GM23338 (cell line): ENCODE data around the gene AZGP1. TPM values are rescaled to one million over a fixed set of nuclear protein-coding genes. Genes with fewer than 3 reads are reported as not detected.

Source experiments
- ATAC-seq: fragments of 200-7000 bp; cut with Tn5 transposase; 3 replicates; pipeline ENCODE4 v1.9.1; 2020
- DNase-seq: peaks from one replicate; pipeline ENCODE4 v3.0.0-alpha.2; 2015; ENCODE audit warnings: low spot score
- H2AFZ ChIP-seq: fragments of 200-600 bp; sonication (generic); 2 replicates; pipeline ENCODE4 v1.8.0; 2016; ENCODE audit warnings: antibody characterized with exemption, mild to moderate bottlenecking, moderate library complexity
- H3F3A ChIP-seq: fragments of 200-600 bp; sonication (generic); replicated peaks from 2 replicates; pipeline ENCODE4 v1.8.0; 2017; ENCODE audit warnings: antibody characterized with exemption, mixed run types, low read depth
- H3K27ac ChIP-seq: fragments of 200-600 bp; sonication (generic); 2 replicates; pipeline ENCODE4 v1.6.1; 2016; ENCODE audit warnings: low read depth
- H3K27me3 ChIP-seq: fragments of 200-600 bp; sonication (generic); 2 replicates; pipeline ENCODE4 v1.8.0; 2016; ENCODE audit warnings: mild to moderate bottlenecking, mixed run types, moderate library complexity; ENCODE audit not compliant: insufficient read depth
- H3K36me3 ChIP-seq: fragments of 200-600 bp; sonication (generic); 2 replicates; pipeline ENCODE4 v1.8.0; 2016; ENCODE audit warnings: mild to moderate bottlenecking; ENCODE audit not compliant: insufficient read depth
- H3K4me1 ChIP-seq: fragments of 200-600 bp; sonication (generic); 2 replicates; pipeline ENCODE4 v1.8.0; 2016; ENCODE audit warnings: mild to moderate bottlenecking, moderate library complexity; ENCODE audit not compliant: insufficient read depth
- H3K4me2 ChIP-seq: fragments of 200-600 bp; sonication (generic); 2 replicates; pipeline ENCODE4 v1.7.1; 2017; ENCODE audit warnings: mixed run types
- H3K4me3 ChIP-seq: fragments of 200-600 bp; sonication (generic); 2 replicates; pipeline ENCODE4 v1.6.1; 2016; ENCODE audit warnings: mixed run types
- H3K79me2 ChIP-seq: fragments of 200-600 bp; sonication (generic); replicated peaks from 2 replicates; pipeline ENCODE4 v1.8.0; 2017; ENCODE audit warnings: mild to moderate bottlenecking; ENCODE audit not compliant: insufficient read depth
- H3K9me2 ChIP-seq: fragments of 200-600 bp; sonication (generic); 2 replicates; pipeline ENCODE4 v1.8.0; 2017; ENCODE audit not compliant: insufficient read depth
- H4K20me1 ChIP-seq: fragments of 200-600 bp; sonication (generic); replicated peaks from 2 replicates; pipeline ENCODE4 v1.8.0; 2017; ENCODE audit warnings: mild to moderate bottlenecking; ENCODE audit not compliant: insufficient read depth
- H3K27ac Mint-ChIP-seq: 2 replicates; pipeline ENCODE4 v1.8.0; 2020; ENCODE audit warnings: inconsistent platforms, mild to moderate bottlenecking, moderate library complexity, mixed read lengths
- H3K27me3 Mint-ChIP-seq: 3 replicates; pipeline ENCODE4 v1.8.0; 2022; ENCODE audit warnings: low read depth, mild to moderate bottlenecking, moderate library complexity, mixed read lengths, inconsistent platforms; ENCODE audit not compliant: insufficient read depth, poor library complexity
- H3K36me3 Mint-ChIP-seq: 3 replicates; pipeline ENCODE4 v1.8.0; 2021; ENCODE audit warnings: low read depth, mild to moderate bottlenecking, inconsistent platforms, moderate library complexity, mixed read lengths
- H3K4me1 Mint-ChIP-seq: 3 replicates; pipeline ENCODE4 v1.8.0; 2020; ENCODE audit warnings: mild to moderate bottlenecking, inconsistent platforms, mixed read lengths
- H3K4me3 Mint-ChIP-seq: 3 replicates; pipeline ENCODE4 v1.8.0; 2021; ENCODE audit warnings: moderate library complexity, mild to moderate bottlenecking, inconsistent platforms, mixed read lengths
- H3K9me3 Mint-ChIP-seq: 3 replicates; pipeline ENCODE4 v1.8.0; 2020; ENCODE audit warnings: moderate library complexity, mild to moderate bottlenecking, inconsistent platforms, mixed read lengths
- CREB1 ChIP-seq: fragments of 250-450 bp; sonication (Bioruptor Pico); IDR thresholded peaks from 2 replicates; pipeline ENCODE4 v1.5.0; 2020; ENCODE audit warnings: low read depth, mild to moderate bottlenecking, moderate library complexity
- EZH2 ChIP-seq: fragments of 200-600 bp; sonication (generic); IDR thresholded peaks from one replicate; pipeline ENCODE4 v1.8.0; 2017; ENCODE audit warnings: antibody characterized with exemption, mild to moderate bottlenecking, low read depth; ENCODE audit not compliant: unreplicated experiment
- EZH2phosphoT487 ChIP-seq: fragments of 200-600 bp; sonication (generic); IDR thresholded peaks from one replicate; pipeline ENCODE4 v1.8.1; 2018; ENCODE audit warnings: antibody characterized with exemption; ENCODE audit not compliant: unreplicated experiment
- JUNB ChIP-seq: IDR thresholded peaks from one replicate; pipeline ENCODE4 v1.6.1; 2016; ENCODE audit warnings: antibody characterized with exemption; ENCODE audit not compliant: unreplicated experiment
- NANOG ChIP-seq: IDR thresholded peaks from 2 replicates; pipeline ENCODE4 v1.6.1; 2016; ENCODE audit warnings: antibody characterized with exemption, borderline replicate concordance
- POLR2AphosphoS5 ChIP-seq: IDR thresholded peaks from 2 replicates; pipeline ENCODE4 v1.6.1; 2016; ENCODE audit warnings: antibody characterized with exemption, low read depth
- polyA plus RNA-seq: library from polyadenylated mRNA; unstranded; fragments of >200 nt; fragmentation: Nextera tagmentation; extraction: Ambion mirVana; gene quantifications from 2 replicates; pipeline ENCODE4 v1.2.1, GENCODE V29; 2016
- total RNA-seq: library from RNA; depleted of rRNA; stranded (reverse); fragments of >200 nt; shearing (Covaris generic); gene quantifications from 2 replicates; pipeline ENCODE4 v1.2.3, GENCODE V29; 2014
- TF ChIP-seq, protein P1 (sequence below): IDR thresholded peaks from one replicate; pipeline ENCODE4 v1.6.1; 2018; ENCODE audit warnings: antibody characterized with exemption; ENCODE audit not compliant: unreplicated experiment
- TF ChIP-seq, protein P2 (sequence below): IDR thresholded peaks from 2 replicates; pipeline ENCODE4 v1.6.1; 2016; ENCODE audit warnings: antibody characterized with exemption

The AZGP1 gene
- total and polyA plus RNA-seq, 2 experiments from 2014 or later: 0.17 to 1.3 TPM

DNA sequence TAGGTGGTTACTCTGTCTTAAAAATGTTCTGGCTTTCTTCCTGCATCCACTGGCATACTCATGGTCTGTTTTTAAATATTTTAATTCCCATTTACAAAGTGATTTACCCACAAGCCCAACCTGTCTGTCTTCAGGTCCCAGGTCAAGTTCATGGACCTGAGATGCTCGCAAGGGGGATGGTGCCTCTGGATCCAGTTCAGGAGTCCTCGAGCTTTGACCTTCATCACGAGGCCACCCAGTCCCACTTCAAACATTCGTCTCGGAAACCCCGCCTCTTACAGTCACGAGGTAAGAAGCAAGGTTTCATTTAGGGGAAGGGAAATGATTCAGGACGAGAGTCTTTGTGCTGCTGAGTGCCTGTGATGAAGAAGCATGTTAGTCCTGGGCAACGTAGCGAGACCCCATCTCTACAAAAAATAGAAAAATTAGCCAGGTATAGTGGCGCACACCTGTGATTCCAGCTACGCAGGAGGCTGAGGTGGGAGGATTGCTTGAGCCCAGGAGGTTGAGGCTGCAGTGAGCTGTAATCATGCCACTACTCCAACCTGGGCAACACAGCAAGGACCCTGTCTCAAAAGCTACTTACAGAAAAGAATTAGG lies 48.3 kb upstream of the AZGP1 start:
- Histone ChIP-seq H3K4me3 (no peak overlapping the region), H3K27me3 (no peaks in the 10 kb centered on the region), H3K27ac (no peak overlapping the region), H3K4me1 (no peaks in the 10 kb centered on the region), H3F3A (peaks cover 5% of the 10 kb centered on the region; the same call in 1 of the 2 replicates), H3K9me2 (peaks cover 2% of the 10 kb centered on the region; the same call in 1 of the 2 replicates), H3K36me3 (peaks cover 26% of the 10 kb centered on the region), H3K4me2 (no peak overlapping the region), H3K79me2 (peaks cover 33% of the 10 kb centered on the region), H4K20me1 (peaks cover 7% of the 10 kb centered on the region), H2AFZ (no peak overlapping the region)
- H3K4me3 Mint-ChIP-seq: no peak overlapping the region
- no peaks in the 10 kb centered on the region for H3K9me3 Mint-ChIP-seq
- peaks cover 48% of the 10 kb centered on the region for H3K36me3 Mint-ChIP-seq
- DNase-seq (no peak), ATAC-seq (no peak)
- peaks cover 3% of the 10 kb centered on the region; the same call in 2 of the 3 replicates for H3K4me1 Mint-ChIP-seq
- TF ChIP-seq, protein P1, sequence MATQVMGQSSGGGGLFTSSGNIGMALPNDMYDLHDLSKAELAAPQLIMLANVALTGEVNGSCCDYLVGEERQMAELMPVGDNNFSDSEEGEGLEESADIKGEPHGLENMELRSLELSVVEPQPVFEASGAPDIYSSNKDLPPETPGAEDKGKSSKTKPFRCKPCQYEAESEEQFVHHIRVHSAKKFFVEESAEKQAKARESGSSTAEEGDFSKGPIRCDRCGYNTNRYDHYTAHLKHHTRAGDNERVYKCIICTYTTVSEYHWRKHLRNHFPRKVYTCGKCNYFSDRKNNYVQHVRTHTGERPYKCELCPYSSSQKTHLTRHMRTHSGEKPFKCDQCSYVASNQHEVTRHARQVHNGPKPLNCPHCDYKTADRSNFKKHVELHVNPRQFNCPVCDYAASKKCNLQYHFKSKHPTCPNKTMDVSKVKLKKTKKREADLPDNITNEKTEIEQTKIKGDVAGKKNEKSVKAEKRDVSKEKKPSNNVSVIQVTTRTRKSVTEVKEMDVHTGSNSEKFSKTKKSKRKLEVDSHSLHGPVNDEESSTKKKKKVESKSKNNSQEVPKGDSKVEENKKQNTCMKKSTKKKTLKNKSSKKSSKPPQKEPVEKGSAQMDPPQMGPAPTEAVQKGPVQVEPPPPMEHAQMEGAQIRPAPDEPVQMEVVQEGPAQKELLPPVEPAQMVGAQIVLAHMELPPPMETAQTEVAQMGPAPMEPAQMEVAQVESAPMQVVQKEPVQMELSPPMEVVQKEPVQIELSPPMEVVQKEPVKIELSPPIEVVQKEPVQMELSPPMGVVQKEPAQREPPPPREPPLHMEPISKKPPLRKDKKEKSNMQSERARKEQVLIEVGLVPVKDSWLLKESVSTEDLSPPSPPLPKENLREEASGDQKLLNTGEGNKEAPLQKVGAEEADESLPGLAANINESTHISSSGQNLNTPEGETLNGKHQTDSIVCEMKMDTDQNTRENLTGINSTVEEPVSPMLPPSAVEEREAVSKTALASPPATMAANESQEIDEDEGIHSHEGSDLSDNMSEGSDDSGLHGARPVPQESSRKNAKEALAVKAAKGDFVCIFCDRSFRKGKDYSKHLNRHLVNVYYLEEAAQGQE: no peak
- TF ChIP-seq, protein P2, sequence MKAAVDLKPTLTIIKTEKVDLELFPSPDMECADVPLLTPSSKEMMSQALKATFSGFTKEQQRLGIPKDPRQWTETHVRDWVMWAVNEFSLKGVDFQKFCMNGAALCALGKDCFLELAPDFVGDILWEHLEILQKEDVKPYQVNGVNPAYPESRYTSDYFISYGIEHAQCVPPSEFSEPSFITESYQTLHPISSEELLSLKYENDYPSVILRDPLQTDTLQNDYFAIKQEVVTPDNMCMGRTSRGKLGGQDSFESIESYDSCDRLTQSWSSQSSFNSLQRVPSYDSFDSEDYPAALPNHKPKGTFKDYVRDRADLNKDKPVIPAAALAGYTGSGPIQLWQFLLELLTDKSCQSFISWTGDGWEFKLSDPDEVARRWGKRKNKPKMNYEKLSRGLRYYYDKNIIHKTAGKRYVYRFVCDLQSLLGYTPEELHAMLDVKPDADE: no peak
- TF ChIP-seq JUNB: no peak
- no peak for TF ChIP-seq POLR2AphosphoS5
- H3K27ac Mint-ChIP-seq: no peak overlapping the region
- H3K27me3 Mint-ChIP-seq: peaks cover 8% of the 10 kb centered on the region

DNA sequence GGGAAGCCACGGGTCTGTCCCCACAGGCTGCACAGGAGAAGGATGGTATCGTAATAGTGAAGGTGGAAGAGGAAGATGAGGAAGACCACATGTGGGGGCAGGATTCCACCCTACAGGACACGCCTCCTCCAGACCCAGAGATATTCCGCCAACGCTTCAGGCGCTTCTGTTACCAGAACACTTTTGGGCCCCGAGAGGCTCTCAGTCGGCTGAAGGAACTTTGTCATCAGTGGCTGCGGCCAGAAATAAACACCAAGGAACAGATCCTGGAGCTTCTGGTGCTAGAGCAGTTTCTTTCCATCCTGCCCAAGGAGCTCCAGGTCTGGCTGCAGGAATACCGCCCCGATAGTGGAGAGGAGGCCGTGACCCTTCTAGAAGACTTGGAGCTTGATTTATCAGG lies 47.7 kb upstream of the AZGP1 start:
- Histone ChIP-seq H2AFZ (no peak overlapping the region), H3K36me3 (peaks cover 26% of the 10 kb centered on the region), H3K4me2 (no peak overlapping the region), H3K9me2 (peaks cover 2% of the 10 kb centered on the region; the same call in 1 of the 2 replicates), H3K27ac (no peak overlapping the region), H3K4me1 (no peaks in the 10 kb centered on the region), H3K27me3 (no peaks in the 10 kb centered on the region), H3K4me3 (no peak overlapping the region), H3F3A (peaks cover 5% of the 10 kb centered on the region; the same call in 1 of the 2 replicates), H4K20me1 (peaks cover 7% of the 10 kb centered on the region), H3K79me2 (peaks cover 38% of the 10 kb centered on the region)
- peaks cover 51% of the 10 kb centered on the region for H3K36me3 Mint-ChIP-seq
- H3K27ac Mint-ChIP-seq: no peak overlapping the region
- ATAC-seq: no peak
- peaks cover 3% of the 10 kb centered on the region; the same call in 2 of the 3 replicates for H3K4me1 Mint-ChIP-seq
- no peaks in the 10 kb centered on the region for H3K9me3 Mint-ChIP-seq
- H3K4me3 Mint-ChIP-seq: no peak overlapping the region
- H3K27me3 Mint-ChIP-seq: peaks cover 8% of the 10 kb centered on the region
- DNase-seq: no peak
- TF ChIP-seq EZH2phosphoT487: no peak
- TF ChIP-seq, protein P2: no peak
- no peak for TF ChIP-seq EZH2
- no peak for TF ChIP-seq CREB1
- TF ChIP-seq NANOG: no peak
- TF ChIP-seq, protein P1: no peak
- no peak for TF ChIP-seq JUNB
